ENCODE data around the gene CD300LG.

GRCh38 chr17:43818966-43819365 lies 28.0 kb upstream of the CD300LG start:
- no peak for TF ChIP-seq CTCF (conservative IDR thresholded peaks at IDR 0.05; ENCODE audit: low read length)
- TF ChIP-seq EZH2phosphoT487 (IDR thresholded peaks at IDR 0.05; ENCODE audit: borderline replicate concordance, low read depth, low read length): no peak

Measured in OCI-LY7 (cell line).